ENCODE measurements around the gene VDR. TPM values are rescaled to one million over a fixed set of nuclear protein-coding genes. Genes with fewer than 3 reads are reported as not detected.
A peak's percentile ranks its signal among the peaks of the same experiment; 100 is the strongest.

VDR gene
- total RNA-seq, 3 donors from 2014 or later (not counting 1 experiment from before 2014, with no cell fraction given) = 1.1 to 2.5 (median 1.6) TPM

DNA sequence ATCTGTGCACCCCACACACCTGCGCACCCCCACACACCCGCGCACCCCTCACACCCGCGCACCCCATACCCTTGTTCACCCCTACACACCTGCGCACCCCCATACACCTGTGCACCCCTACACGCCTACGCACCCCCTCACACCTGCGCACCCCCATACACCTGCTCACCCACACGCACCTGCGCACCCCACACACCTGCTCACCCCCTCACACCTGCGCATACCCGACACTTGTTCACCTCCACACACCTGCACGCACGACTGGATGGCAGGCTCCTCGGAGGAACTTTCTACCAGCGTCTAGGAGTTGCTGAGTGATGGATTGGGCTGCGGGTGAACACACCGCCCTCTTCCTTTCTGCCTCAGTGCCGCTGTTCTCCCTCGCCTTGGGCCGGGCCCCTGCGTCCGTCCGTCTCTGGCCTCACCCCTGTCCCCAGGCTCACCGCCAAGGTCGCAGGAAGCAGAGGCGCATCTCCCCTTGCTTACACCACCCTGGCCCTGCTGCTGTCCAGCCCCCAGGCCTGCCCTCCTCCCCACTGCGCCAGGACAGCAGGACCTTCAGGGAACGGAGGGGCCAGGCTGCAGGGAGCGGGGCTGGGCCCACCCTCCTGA, 37.9 kb upstream of the VDR start:
- H3K4me1 Mint-ChIP-seq = peaks cover 15 to 20% of the 10 kb centered on the region in 2 donors
- H3K9me3 Mint-ChIP-seq = no peaks in the 10 kb centered on the region
- WGBS (ENCODE audit: insufficient coverage) = 76% methylated on average over 29 of the region's 31 CpGs

DNA sequence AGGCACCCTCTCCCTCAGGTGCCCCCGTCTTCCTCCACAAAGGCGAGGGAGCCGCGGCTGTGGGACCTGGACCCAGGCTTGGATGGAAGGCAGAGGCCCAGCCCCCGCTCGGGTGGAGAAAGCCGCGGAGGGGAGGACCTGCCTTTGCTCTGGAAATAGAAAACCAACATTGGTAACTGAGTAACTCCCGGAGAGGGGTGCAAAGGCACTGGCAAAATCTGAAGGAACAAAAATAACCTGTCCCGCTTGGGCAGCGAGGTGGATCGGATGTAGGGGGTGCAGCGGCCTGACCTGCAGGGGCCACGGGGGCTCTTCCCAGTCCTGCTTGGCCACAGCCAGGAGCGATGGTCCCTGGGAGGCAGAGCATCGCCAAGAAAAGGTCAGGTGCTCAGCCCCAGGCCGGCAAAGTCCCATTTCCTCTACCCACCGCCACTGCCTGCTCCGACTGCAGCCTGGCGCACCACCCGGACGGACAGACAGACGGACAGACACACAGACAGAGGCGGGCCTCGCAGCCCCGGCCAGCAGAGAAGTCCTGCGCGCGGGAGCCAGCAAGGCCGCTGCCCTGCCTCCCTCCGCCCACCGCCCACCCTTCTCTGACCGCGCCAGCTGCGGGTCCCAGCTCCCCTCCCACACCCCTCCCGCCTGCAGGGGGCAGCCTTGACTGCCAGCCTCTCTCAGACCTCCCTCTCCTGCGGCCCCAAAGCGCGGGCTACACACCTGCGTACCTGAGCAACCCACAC, 37.2 kb upstream of the VDR start:
- Histone ChIP-seq H3K36me3 (ENCODE audit: control insufficient read depth, insufficient read depth, low read length) (no peaks in the 10 kb centered on the region), H3K27ac (ENCODE audit: low read length) (no peak overlapping the region), H3K9me3 (ENCODE audit: control insufficient read depth, insufficient read depth, low read length) (no peaks in the 10 kb centered on the region), H3K4me3 (ENCODE audit: low read length) (no peak overlapping the region), H3K4me1 (ENCODE audit: control insufficient read depth, insufficient read depth, low read length) (peaks cover 26% of the 10 kb centered on the region), H3K27me3 (ENCODE audit: control insufficient read depth, insufficient read depth, low read length) (peaks cover 27% of the 10 kb centered on the region)
- Mint-ChIP-seq H3K9me3 (no peaks in the 10 kb centered on the region), H3K27me3 (ENCODE audit: low read depth in 2 of 2) (peaks cover 30 to 38% of the 10 kb centered on the region in 2 donors), H3K4me3 (no peak overlapping the region), H3K4me1 (peaks cover 15 to 20% of the 10 kb centered on the region in 2 donors), H3K27ac (no peak overlapping the region), H3K36me3 (no peaks in the 10 kb centered on the region)
- intact Hi-C loops (cut with micrococcal nuclease) = no loop called here
- DNase-seq (peak in 1 of 2 donors; percentile 70), ATAC-seq (peak in 1 of 3 donors; percentile 41)
- WGBS (ENCODE audit: insufficient coverage) = 53% methylated on average over 40 of the region's 40 CpGs
- TF ChIP-seq, protein P1, sequence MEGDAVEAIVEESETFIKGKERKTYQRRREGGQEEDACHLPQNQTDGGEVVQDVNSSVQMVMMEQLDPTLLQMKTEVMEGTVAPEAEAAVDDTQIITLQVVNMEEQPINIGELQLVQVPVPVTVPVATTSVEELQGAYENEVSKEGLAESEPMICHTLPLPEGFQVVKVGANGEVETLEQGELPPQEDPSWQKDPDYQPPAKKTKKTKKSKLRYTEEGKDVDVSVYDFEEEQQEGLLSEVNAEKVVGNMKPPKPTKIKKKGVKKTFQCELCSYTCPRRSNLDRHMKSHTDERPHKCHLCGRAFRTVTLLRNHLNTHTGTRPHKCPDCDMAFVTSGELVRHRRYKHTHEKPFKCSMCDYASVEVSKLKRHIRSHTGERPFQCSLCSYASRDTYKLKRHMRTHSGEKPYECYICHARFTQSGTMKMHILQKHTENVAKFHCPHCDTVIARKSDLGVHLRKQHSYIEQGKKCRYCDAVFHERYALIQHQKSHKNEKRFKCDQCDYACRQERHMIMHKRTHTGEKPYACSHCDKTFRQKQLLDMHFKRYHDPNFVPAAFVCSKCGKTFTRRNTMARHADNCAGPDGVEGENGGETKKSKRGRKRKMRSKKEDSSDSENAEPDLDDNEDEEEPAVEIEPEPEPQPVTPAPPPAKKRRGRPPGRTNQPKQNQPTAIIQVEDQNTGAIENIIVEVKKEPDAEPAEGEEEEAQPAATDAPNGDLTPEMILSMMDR (IDR thresholded peaks at IDR 0.05) = no peak

More for the DNA sequence above, 37.9 kb upstream of the VDR start:
- no peak overlapping the region for H3K4me3 Mint-ChIP-seq
- peaks cover 27% of the 10 kb centered on the region for H3K27me3 ChIP-seq (ENCODE audit: control insufficient read depth, insufficient read depth, low read length)
- H3K4me1 ChIP-seq (ENCODE audit: control insufficient read depth, insufficient read depth, low read length) = peaks cover 26% of the 10 kb centered on the region
- peaks cover 23 to 32% of the 10 kb centered on the region in 2 donors for H3K27me3 Mint-ChIP-seq (ENCODE audit: low read depth in 2 of 2)
- H3K27ac ChIP-seq (ENCODE audit: low read length) = no peak overlapping the region
- no peaks in the 10 kb centered on the region for H3K36me3 Mint-ChIP-seq
- no peak overlapping the region for H3K27ac Mint-ChIP-seq
- no peaks in the 10 kb centered on the region for H3K36me3 ChIP-seq (ENCODE audit: control insufficient read depth, insufficient read depth, low read length)
- TF ChIP-seq, protein P1 (IDR thresholded peaks at IDR 0.05) = no peak
- intact Hi-C loops (cut with micrococcal nuclease) = no loop called here
- no peak overlapping the region for H3K4me3 ChIP-seq (ENCODE audit: low read length)
- ATAC-seq (no peak), DNase-seq (no peak)
- no peaks in the 10 kb centered on the region for H3K9me3 ChIP-seq (ENCODE audit: control insufficient read depth, insufficient read depth, low read length)

- H3K4me1 ChIP-seq (ENCODE audit: control insufficient read depth, insufficient read depth, low read length) = peaks cover 26% of the 10 kb centered on the region
Observed at GRCh38 chr12:47941475-47941780, 36.6 kb upstream of the VDR start.

More at GRCh38 chr12:47941475-47941780, 36.6 kb upstream of the VDR start:
- Mint-ChIP-seq H3K27me3 (ENCODE audit: low read depth in 2 of 2) (peaks cover 35% of the 10 kb centered on the region in 2 donors), H3K9me3 (no peaks in the 10 kb centered on the region), H3K36me3 (no peaks in the 10 kb centered on the region), H3K4me1 (peaks cover 15 to 20% of the 10 kb centered on the region in 2 donors), H3K27ac (no peak overlapping the region), H3K4me3 (peak overlapping the region; percentile 61)
- 88% methylated on average over 9 of the region's 9 CpGs for WGBS (ENCODE audit: insufficient coverage)
- ATAC-seq = peak in 1 of 3 donors; percentile 12
- intact Hi-C loops (cut with micrococcal nuclease) = no loop called here
- DNase-seq = no peak
- Histone ChIP-seq H3K27ac (ENCODE audit: low read length) (no peak overlapping the region), H3K36me3 (ENCODE audit: control insufficient read depth, insufficient read depth, low read length) (no peaks in the 10 kb centered on the region), H3K4me3 (ENCODE audit: low read length) (no peak overlapping the region), H3K27me3 (ENCODE audit: control insufficient read depth, insufficient read depth, low read length) (peaks cover 29% of the 10 kb centered on the region), H3K9me3 (ENCODE audit: control insufficient read depth, insufficient read depth, low read length) (no peaks in the 10 kb centered on the region)
- TF ChIP-seq, protein P1 (IDR thresholded peaks at IDR 0.05) = no peak

Data from natural killer cell (primary cell).